PC-9 (cell line): Measurements from ENCODE around the gene SLC38A8. TPM values are rescaled to one million over a fixed set of nuclear protein-coding genes. Genes with fewer than 3 reads are reported as not detected.

Experiments used
- BruUV-seq: library from RNA; stranded (reverse); fragments of 400-500 nt; replicated peaks from 2 replicates; lab custom pipeline; 2021; lab: Mats Ljungman, UMichigan
- CTCF ChIA-PET: fragments of 300-600 bp; sonication (Branson Sonifier 250); formaldehyde crosslinking; loops from one replicate; lab custom pipeline; 2022; ENCODE audit warnings: antibody characterized with exemption; lab: Charles Lee
- POLR2A ChIA-PET: fragments of 300-600 bp; sonication (Branson Sonifier 250); formaldehyde crosslinking; loops from one replicate; lab custom pipeline; 2022; ENCODE audit warnings: antibody characterized with exemption; ENCODE audit not compliant: unreplicated experiment; lab: Charles Lee
- DNase-seq, 2 experiments: peaks; one replicate each; pipeline versions ENCODE4 v3.0.0 to v3.0.0-alpha.2; 2015 to 2022; ENCODE audit warnings: mixed read lengths in 1 of 2
- H2AFZ ChIP-seq: fragments of 200-600 bp; sonication (generic); 2 replicates; pipeline ENCODE4 v1.8.1; 2017; ENCODE audit warnings: antibody characterized with exemption
- H3F3A ChIP-seq: fragments of 200-600 bp; sonication (generic); 2 replicates; pipeline ENCODE4 v1.8.1; 2017; ENCODE audit warnings: antibody characterized with exemption, mild to moderate bottlenecking, low read depth; ENCODE audit not compliant: insufficient read depth
- H3K27ac ChIP-seq: fragments of 200-600 bp; sonication (generic); 2 replicates; pipeline ENCODE4 v1.6.1; 2016; ENCODE audit warnings: mixed run types
- H3K27me3 ChIP-seq: fragments of 200-600 bp; sonication (generic); 2 replicates; pipeline ENCODE4 v1.6.1; 2016; ENCODE audit warnings: low read depth, mixed run types; ENCODE audit not compliant: insufficient read depth
- H3K36me3 ChIP-seq: fragments of 200-600 bp; sonication (generic); 2 replicates; pipeline ENCODE4 v1.6.1; 2016; ENCODE audit warnings: low read depth, mixed run types
- H3K4me1 ChIP-seq: fragments of 200-600 bp; sonication (generic); replicated peaks from 2 replicates; pipeline ENCODE4 v1.6.1; 2016; ENCODE audit warnings: mixed run types; ENCODE audit not compliant: insufficient read depth
- H3K4me2 ChIP-seq: fragments of 200-600 bp; sonication (generic); 2 replicates; pipeline ENCODE4 v1.6.1; 2017; ENCODE audit warnings: mixed run types
- H3K4me3 ChIP-seq: fragments of 200-600 bp; sonication (generic); 2 replicates; pipeline ENCODE4 v1.6.1; 2016; ENCODE audit warnings: mixed run types
- H3K79me2 ChIP-seq: fragments of 200-600 bp; sonication (generic); 2 replicates; pipeline ENCODE4 v1.6.1; 2017; ENCODE audit warnings: low read depth, mixed run types
- H3K9me2 ChIP-seq: fragments of 200-600 bp; sonication (generic); 2 replicates; pipeline ENCODE4 v1.8.1; 2017; ENCODE audit warnings: mild to moderate bottlenecking; ENCODE audit not compliant: insufficient read depth
- H3K9me3 ChIP-seq: fragments of 200-600 bp; sonication (generic); 2 replicates; pipeline ENCODE4 v1.8.1; 2016; ENCODE audit warnings: low read depth; ENCODE audit not compliant: insufficient read depth
- H4K20me1 ChIP-seq: fragments of 200-600 bp; sonication (generic); 2 replicates; pipeline ENCODE4 v1.8.1; 2017; ENCODE audit not compliant: insufficient read depth
- EZH2 ChIP-seq: fragments of 200-600 bp; sonication (generic); IDR thresholded peaks from 2 replicates; pipeline ENCODE4 v1.8.0; 2017; ENCODE audit warnings: antibody characterized with exemption, low read depth
- intact Hi-C: fragments of 100-400 bp; cut with micrococcal nuclease; formaldehyde crosslinking; loops from one replicate; pipeline ENCODE4 v1.10.0; 2022; ENCODE audit not compliant: unreplicated experiment
- total RNA-seq: library from RNA; stranded (reverse); gene quantifications from 2 replicates; pipeline ENCODE4 v1.2.3, GENCODE V29; 2021
- TF ChIP-seq, protein P1 (sequence below): fragments of 200-600 bp; sonication (generic); conservative IDR thresholded peaks from 2 replicates; pipeline ENCODE4 v1.6.1; 2017; ENCODE audit warnings: mixed run types, antibody characterized with exemption, mild to moderate bottlenecking, moderate library complexity

Gene SLC38A8
- total RNA-seq, 1 experiment from 2014 or later, result not detected

DNA sequence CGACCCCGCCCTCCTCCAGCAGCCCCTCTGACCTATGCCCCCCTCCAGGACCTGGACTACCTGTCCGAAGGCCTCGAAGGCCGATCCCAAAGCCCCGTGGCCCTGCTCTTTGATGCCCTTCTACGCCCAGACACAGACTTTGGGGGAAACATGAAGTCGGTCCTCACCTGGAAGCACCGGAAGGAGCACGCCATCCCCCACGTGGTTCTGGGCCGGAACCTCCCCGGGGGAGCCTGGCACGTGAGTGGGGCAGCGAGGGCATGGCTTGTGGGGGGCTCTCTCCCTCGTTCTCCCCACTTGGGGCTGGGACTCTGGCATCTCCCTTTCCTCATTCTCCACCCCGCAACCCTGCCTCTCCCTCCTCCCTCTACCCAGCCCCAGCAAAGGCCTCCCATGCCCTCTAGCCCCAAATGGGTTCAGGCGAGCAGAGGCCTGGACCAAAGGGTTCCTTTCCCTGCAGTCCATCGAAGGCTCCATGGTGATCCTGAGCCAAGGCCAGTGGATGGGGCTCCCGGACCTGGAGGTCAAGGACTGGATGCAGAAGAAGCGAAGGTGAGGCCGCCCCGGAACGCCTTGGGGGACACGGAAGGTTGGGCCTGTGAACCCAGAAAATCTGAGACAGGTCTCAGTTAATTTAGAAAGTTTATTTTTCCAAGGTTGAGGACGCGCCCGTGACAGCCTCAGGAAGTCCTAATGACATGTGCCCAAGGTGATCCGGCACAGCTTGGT lies 81.9 kb downstream of the SLC38A8 start:
- peaks cover 9% of the 10 kb centered on the region; the same call in 1 of the 2 replicates for H3K79me2 ChIP-seq
- DNase-seq, result no peak
- CTCF ChIA-PET, result no interaction called here
- H3K4me3 ChIP-seq, result no peak overlapping the region
- BruUV-seq, result no TSS peak
- no peak overlapping the region for H2AFZ ChIP-seq
- H4K20me1 ChIP-seq, result peaks cover 14% of the 10 kb centered on the region
- no peaks in the 10 kb centered on the region for H3K9me2 ChIP-seq
- no peaks in the 10 kb centered on the region for H3K9me3 ChIP-seq
- POLR2A ChIA-PET, result no interaction called here
- 0 out of 2 replicates have a peak, but pooled peaks cover 6% of the 10 kb centered on the region for H3K36me3 ChIP-seq
- no peaks in the 10 kb centered on the region for H3K4me1 ChIP-seq
- no peak overlapping the region for H3K4me2 ChIP-seq
- no peaks in the 10 kb centered on the region for H3K27me3 ChIP-seq
- no peaks in the 10 kb centered on the region; the same call in 1 of the 2 replicates for H3F3A ChIP-seq
- intact Hi-C loops, result no loop called here
- no peak overlapping the region for H3K27ac ChIP-seq
- TF ChIP-seq, protein P1, sequence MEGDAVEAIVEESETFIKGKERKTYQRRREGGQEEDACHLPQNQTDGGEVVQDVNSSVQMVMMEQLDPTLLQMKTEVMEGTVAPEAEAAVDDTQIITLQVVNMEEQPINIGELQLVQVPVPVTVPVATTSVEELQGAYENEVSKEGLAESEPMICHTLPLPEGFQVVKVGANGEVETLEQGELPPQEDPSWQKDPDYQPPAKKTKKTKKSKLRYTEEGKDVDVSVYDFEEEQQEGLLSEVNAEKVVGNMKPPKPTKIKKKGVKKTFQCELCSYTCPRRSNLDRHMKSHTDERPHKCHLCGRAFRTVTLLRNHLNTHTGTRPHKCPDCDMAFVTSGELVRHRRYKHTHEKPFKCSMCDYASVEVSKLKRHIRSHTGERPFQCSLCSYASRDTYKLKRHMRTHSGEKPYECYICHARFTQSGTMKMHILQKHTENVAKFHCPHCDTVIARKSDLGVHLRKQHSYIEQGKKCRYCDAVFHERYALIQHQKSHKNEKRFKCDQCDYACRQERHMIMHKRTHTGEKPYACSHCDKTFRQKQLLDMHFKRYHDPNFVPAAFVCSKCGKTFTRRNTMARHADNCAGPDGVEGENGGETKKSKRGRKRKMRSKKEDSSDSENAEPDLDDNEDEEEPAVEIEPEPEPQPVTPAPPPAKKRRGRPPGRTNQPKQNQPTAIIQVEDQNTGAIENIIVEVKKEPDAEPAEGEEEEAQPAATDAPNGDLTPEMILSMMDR, result no peak
- no peak for TF ChIP-seq EZH2

Other genes with a start within 250 kb of the SLC38A8 start
- 89.9 and 130 TPM in 2 replicates for gene HSBP1, start 234.8 kb downstream of the SLC38A8 start, total RNA-seq
- gene MLYCD, start 143.7 kb downstream of the SLC38A8 start, total RNA-seq, result 4.7 and 5.5 TPM in 2 replicates
- 41.3 and 44.8 TPM in 2 replicates for gene OSGIN1, start 89.6 kb downstream of the SLC38A8 start, total RNA-seq
- 0.74 and 1.3 TPM in 2 replicates for gene NECAB2, start 74.6 kb downstream of the SLC38A8 start, total RNA-seq
- gene MBTPS1, start 74.1 kb upstream of the SLC38A8 start, total RNA-seq, result 80.3 and 96.0 TPM in 2 replicates
- gene HSDL1, start 102.4 kb upstream of the SLC38A8 start, total RNA-seq, result 30.5 and 32.1 TPM in 2 replicates
- 1.2 and 3.9 TPM in 2 replicates for gene DNAAF1, start 102.5 kb upstream of the SLC38A8 start, total RNA-seq
- gene TAF1C, start 144.3 kb upstream of the SLC38A8 start, total RNA-seq, result 40.2 and 43.0 TPM in 2 replicates
- not detected in 2 replicates for gene ADAD2, start 148.4 kb upstream of the SLC38A8 start, total RNA-seq
- gene KCNG4, start 197.2 kb upstream of the SLC38A8 start, total RNA-seq, result not detected in 2 replicates